Loucy (cell line): ENCODE measurements around the gene ABCC4.

ENCODE experiments used
- EZH2phosphoT487 ChIP-seq: fragments of 200-600 bp; IDR thresholded peaks from 2 replicates; pipeline ENCODE4 v1.6.1; 2018; ENCODE audit warnings: antibody characterized with exemption, mild to moderate bottlenecking, moderate library complexity, borderline replicate concordance
- TF ChIP-seq, protein P1 (sequence below): fragments of 200-600 bp; sonication (generic); conservative IDR thresholded peaks from 2 replicates; pipeline ENCODE4 v1.5.1; 2014; ENCODE audit warnings: mild to moderate bottlenecking, antibody characterized with exemption, low read length

DNA sequence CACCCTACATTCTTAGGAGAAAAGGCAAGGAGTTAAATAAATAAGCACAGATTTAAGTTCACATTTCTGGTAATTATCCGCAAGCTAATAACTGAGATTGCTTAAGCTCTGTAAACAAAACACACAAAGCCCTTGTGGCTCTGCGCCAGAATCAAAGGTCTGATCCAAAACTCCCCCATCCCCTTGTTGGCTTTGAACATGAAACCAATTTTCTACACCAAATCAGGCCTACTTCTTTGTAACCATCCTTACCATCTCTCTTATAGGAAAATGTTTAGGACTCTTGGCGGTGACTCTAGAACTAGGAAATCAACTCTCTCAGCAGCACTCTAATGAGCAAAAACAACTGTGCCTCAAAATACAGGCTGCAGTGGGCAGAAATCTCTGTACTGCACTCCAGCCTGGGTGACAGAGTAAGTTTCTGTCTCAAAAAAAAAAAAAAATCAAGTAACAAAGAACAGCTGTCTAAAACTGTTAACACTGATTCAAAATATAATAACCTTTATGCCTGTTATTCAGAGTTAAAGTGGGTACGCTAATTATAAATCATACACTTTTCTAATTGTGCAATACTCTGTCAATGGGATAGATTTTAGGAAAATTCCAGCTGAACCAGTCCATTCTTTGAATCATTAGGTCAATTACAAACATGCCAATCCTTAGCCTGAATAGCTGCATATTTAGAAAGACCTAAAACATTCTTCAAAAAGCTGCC is 25.8 kb downstream of the ABCC4 start:
- TF ChIP-seq, protein P1, sequence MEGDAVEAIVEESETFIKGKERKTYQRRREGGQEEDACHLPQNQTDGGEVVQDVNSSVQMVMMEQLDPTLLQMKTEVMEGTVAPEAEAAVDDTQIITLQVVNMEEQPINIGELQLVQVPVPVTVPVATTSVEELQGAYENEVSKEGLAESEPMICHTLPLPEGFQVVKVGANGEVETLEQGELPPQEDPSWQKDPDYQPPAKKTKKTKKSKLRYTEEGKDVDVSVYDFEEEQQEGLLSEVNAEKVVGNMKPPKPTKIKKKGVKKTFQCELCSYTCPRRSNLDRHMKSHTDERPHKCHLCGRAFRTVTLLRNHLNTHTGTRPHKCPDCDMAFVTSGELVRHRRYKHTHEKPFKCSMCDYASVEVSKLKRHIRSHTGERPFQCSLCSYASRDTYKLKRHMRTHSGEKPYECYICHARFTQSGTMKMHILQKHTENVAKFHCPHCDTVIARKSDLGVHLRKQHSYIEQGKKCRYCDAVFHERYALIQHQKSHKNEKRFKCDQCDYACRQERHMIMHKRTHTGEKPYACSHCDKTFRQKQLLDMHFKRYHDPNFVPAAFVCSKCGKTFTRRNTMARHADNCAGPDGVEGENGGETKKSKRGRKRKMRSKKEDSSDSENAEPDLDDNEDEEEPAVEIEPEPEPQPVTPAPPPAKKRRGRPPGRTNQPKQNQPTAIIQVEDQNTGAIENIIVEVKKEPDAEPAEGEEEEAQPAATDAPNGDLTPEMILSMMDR, result no peak
- no peak for TF ChIP-seq EZH2phosphoT487
